Measurements from ENCODE around the gene PSKH1. TPM values are rescaled to one million over a fixed set of nuclear protein-coding genes. Genes with fewer than 3 reads are reported as not detected.

The PSKH1 gene
- total RNA-seq, 2 donors from 2014 or later = 32.1 to 37.4 TPM

DNA sequence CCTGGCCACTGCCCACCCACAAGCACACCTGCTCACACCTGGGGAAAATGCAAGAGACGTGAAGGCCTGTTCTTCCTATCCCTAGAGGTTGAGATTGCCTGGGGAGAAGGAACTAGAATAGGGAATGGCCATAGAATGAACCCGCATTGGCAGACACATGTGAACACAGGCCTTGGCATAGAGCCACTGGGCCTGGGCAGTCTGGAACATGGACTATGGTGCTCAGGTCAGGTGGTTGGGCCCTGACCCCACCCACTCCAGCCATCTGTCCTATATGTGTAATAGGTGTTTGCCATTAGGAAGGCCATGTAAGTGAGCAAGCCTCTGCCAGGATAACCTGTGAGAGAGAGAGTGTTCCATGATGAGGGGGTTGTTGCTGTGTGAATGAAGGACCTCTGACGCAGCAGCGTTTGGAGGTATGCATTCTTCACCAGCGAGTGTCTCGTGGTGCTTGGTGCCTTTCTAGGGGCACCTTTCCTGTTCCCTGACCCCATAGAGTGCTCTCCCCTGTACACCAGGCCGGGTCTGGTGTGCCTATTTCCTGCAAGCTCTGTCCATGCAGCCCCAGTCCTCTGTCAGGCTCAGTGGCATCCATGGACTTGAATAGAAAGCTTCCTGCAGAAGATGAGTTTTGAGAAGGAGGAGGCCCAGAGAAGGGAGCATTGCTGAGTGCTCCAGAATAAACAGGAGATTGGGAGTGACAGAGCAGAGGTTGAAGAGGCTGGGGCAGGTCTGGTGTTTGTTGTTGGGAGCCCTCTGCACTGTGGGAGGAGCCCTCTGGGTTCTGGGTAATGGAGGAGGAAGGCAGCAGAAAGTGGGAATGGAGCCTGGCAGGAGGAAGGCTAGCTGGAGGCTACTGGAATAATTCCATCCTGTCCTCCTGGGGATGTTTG lies 23.0 kb downstream of the PSKH1 start:
- Histone ChIP-seq H3K9ac (ENCODE audit: extremely low read depth, low read length, poor library complexity, severe bottlenecking) (no peak overlapping the region), H3K9me3 (ENCODE audit: control insufficient read depth, low read length) (no peaks in the 10 kb centered on the region), H3K4me3 (ENCODE audit: low read length) (no peak overlapping the region), H3K27me3 (ENCODE audit: control insufficient read depth, insufficient read depth, low read length, poor library complexity, severe bottlenecking) (no peaks in the 10 kb centered on the region), H3K36me3 (ENCODE audit: control insufficient read depth, insufficient read depth, low read length) (peaks cover 23% of the 10 kb centered on the region), H3K4me1 (ENCODE audit: control insufficient read depth, insufficient read depth, low read length) (peaks cover 4% of the 10 kb centered on the region), H3K27ac (ENCODE audit: low read depth, low read length) (no peak overlapping the region)
- WGBS, 2 experiments (ENCODE audit: insufficient coverage in 1 of 2, insufficient read length in 1 of 2) = 88 to 95% methylated on average over 6 to 7 of the region's 7 CpGs
- H3K27me3 Mint-ChIP-seq (ENCODE audit: insufficient read depth) = no peaks in the 10 kb centered on the region
- peaks cover 25% of the 10 kb centered on the region for H3K36me3 Mint-ChIP-seq (ENCODE audit: low read depth)
- H3K4me1 Mint-ChIP-seq = peaks cover 28% of the 10 kb centered on the region
- DNase-seq = no peak
- no peaks in the 10 kb centered on the region for H3K9me3 Mint-ChIP-seq
- no peak for TF ChIP-seq CTCF (conservative IDR thresholded peaks at IDR 0.05)
- H3K27ac Mint-ChIP-seq = peak overlapping the region; percentile 71
- H3K4me3 Mint-ChIP-seq = no peak overlapping the region

DNA sequence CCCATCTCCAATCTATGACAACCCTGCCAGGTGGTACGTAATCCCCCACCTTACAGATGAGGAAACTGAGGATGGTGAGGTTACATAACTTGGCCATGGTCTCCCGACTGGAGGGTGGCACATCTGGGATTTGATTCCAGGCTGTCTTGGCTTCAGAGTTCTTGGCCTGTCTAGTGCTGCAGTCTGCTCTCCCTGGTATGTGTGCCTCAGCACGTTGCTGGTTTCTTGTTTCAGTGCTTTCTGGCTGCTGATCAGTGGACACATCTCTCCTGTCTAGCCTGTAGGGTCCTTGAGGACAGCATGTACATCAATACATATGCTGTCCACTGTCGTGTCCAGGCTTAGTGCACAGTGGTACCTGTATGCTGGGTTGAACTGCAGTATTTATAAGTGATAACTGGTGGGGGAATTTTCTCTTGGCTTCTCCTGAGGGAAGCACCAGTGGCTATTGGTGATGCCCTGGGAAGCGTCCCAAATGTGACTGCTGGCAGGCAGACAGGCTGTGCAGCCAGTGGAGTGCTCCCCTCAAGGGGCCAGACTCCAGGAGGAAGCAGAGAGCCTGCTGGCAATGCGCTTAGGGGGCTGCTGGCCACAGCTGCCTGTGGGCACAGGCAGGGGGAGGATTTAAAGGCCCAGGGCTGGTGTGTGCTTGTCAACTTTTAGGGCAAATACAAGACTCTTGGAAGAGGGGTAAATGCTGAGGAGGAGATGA lies 24.2 kb downstream of the PSKH1 start:
- Mint-ChIP-seq H3K36me3 (ENCODE audit: low read depth) (peaks cover 23% of the 10 kb centered on the region), H3K27ac (peak overlapping the region; percentile 36), H3K4me1 (peaks cover 35% of the 10 kb centered on the region), H3K9me3 (no peaks in the 10 kb centered on the region), H3K27me3 (ENCODE audit: insufficient read depth) (no peaks in the 10 kb centered on the region), H3K4me3 (no peak overlapping the region)
- Histone ChIP-seq H3K9me3 (ENCODE audit: control insufficient read depth, low read length) (no peaks in the 10 kb centered on the region), H3K27me3 (ENCODE audit: control insufficient read depth, insufficient read depth, low read length, poor library complexity, severe bottlenecking) (no peaks in the 10 kb centered on the region), H3K4me3 (ENCODE audit: low read length) (no peak overlapping the region), H3K4me1 (ENCODE audit: control insufficient read depth, insufficient read depth, low read length) (peaks cover 4% of the 10 kb centered on the region), H3K27ac (ENCODE audit: low read depth, low read length) (no peak overlapping the region), H3K9ac (ENCODE audit: extremely low read depth, low read length, poor library complexity, severe bottlenecking) (no peak overlapping the region), H3K36me3 (ENCODE audit: control insufficient read depth, insufficient read depth, low read length) (peaks cover 19% of the 10 kb centered on the region)
- DNase-seq = no peak
- no peak for TF ChIP-seq CTCF (conservative IDR thresholded peaks at IDR 0.05)
- 89 to 90% methylated on average over 4 to 6 of the region's 6 CpGs for WGBS, 2 experiments (ENCODE audit: insufficient coverage in 1 of 2, insufficient read length in 1 of 2)

DNA sequence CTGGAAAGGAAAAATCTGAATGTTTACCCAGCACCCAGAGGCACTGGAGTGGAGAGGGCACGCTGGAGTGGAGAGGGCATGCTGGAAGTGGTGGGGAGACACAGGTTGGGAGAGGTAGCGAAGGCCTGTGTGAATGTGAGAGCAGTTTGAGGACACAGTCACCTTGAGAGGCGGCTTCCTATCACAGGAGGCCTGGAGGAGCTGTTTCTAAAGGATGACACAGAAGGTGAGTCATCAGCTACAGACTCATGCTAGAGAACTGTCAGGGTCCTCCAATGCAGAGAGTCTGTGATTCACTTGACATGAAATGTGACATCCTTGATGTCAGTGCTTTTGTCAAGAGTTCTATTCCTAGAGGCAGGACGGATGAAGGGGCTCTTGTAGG lies 24.8 kb downstream of the PSKH1 start:
- Histone ChIP-seq H3K4me1 (ENCODE audit: control insufficient read depth, insufficient read depth, low read length) (peaks cover 4% of the 10 kb centered on the region), H3K27ac (ENCODE audit: low read depth, low read length) (no peak overlapping the region), H3K9me3 (ENCODE audit: control insufficient read depth, low read length) (no peaks in the 10 kb centered on the region), H3K27me3 (ENCODE audit: control insufficient read depth, insufficient read depth, low read length, poor library complexity, severe bottlenecking) (no peaks in the 10 kb centered on the region), H3K36me3 (ENCODE audit: control insufficient read depth, insufficient read depth, low read length) (peaks cover 18% of the 10 kb centered on the region), H3K9ac (ENCODE audit: extremely low read depth, low read length, poor library complexity, severe bottlenecking) (no peak overlapping the region), H3K4me3 (ENCODE audit: low read length) (no peak overlapping the region)
- no peaks in the 10 kb centered on the region for H3K27me3 Mint-ChIP-seq (ENCODE audit: insufficient read depth)
- WGBS, 2 experiments (ENCODE audit: insufficient coverage in 1 of 2, insufficient read length in 1 of 2) = 88 to 93% methylated on average over 3 to 4 of the region's 4 CpGs
- H3K9me3 Mint-ChIP-seq = no peaks in the 10 kb centered on the region
- DNase-seq = no peak
- peaks cover 38% of the 10 kb centered on the region for H3K4me1 Mint-ChIP-seq
- peak overlapping the region; percentile 36 for H3K27ac Mint-ChIP-seq
- no peak overlapping the region for H3K4me3 Mint-ChIP-seq
- H3K36me3 Mint-ChIP-seq (ENCODE audit: low read depth) = peaks cover 21% of the 10 kb centered on the region
- no peak for TF ChIP-seq CTCF (conservative IDR thresholded peaks at IDR 0.05)
